Ishikawa (cell line): Measurements from ENCODE around the gene ATP13A3.

Source experiments
- CREB1 ChIP-seq: IDR thresholded peaks from 2 replicates; pipeline ENCODE4 v1.6.1; 2012; ENCODE audit warnings: low read depth
- EGR1 ChIP-seq: IDR thresholded peaks from 2 replicates; pipeline ENCODE4 v1.6.1; 2012
- FOXM1 ChIP-seq: IDR thresholded peaks from 2 replicates; pipeline ENCODE4 v1.6.1; 2012; ENCODE audit warnings: low read depth, borderline replicate concordance
- NFIC ChIP-seq: IDR thresholded peaks from 2 replicates; pipeline ENCODE4 v1.6.1; 2012
- REST ChIP-seq: IDR thresholded peaks from 2 replicates; pipeline ENCODE4 v1.6.1; 2012; ENCODE audit warnings: low read depth, mild to moderate bottlenecking
- TAF1 ChIP-seq: IDR thresholded peaks from 2 replicates; pipeline ENCODE4 v1.6.1; 2012; ENCODE audit warnings: low read depth, mild to moderate bottlenecking
- USF1 ChIP-seq: IDR thresholded peaks from 2 replicates; pipeline ENCODE4 v1.6.1; 2012

DNA sequence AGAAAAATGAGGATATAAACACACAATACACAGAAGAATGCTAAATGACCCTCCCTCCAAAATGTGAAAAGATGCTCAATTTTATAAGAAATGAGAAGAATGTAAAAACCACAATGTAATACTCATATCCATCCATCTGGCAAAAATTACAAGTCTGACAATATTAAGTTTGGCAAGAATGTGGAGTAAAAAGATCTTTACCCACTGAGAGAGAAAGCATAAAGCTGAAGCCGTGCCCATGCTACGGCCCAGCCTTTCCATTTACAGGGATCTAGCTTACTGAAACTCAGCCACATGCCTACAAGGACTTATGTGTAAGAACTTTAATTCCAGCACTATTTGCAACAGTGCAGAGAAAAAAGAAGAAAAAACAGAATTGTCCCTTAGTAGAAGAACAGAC, 42.9 kb downstream of the ATP13A3 start:
- no peak for TF ChIP-seq EGR1
- no peak for TF ChIP-seq TAF1
- no peak for TF ChIP-seq NFIC
- TF ChIP-seq USF1, result no peak
- TF ChIP-seq FOXM1, result no peak
- no peak for TF ChIP-seq REST
- TF ChIP-seq CREB1, result no peak
